WI38 (cell line): Measurements from ENCODE around the gene PCYT1A.
"Not testable (repeated sequence)": the region's sequence is repeated elsewhere in the genome, so short reads cannot be mapped to it uniquely, and the experiment has no call there.

Experiments
- H3K4me3 ChIP-seq: 2 replicates; pipeline ENCODE4 v1.5.1; 2011; ENCODE audit warnings: low read depth, mild to moderate bottlenecking, control low read depth, low read length
- CTCF ChIP-seq: IDR thresholded peaks from 2 replicates; pipeline ENCODE4 v1.5.1; 2012; ENCODE audit warnings: low read depth, mild to moderate bottlenecking, control low read depth, low read length

The PCYT1A gene

GRCh38 chr3:196246612-196247308 is 40.8 kb downstream of the PCYT1A start:
- no peak overlapping the region for H3K4me3 ChIP-seq
- TF ChIP-seq CTCF, result no peak

GRCh38 chr3:196244166-196244565 is 43.4 kb downstream of the PCYT1A start:
- not testable (repeated sequence) for H3K4me3 ChIP-seq

GRCh38 chr3:196241704-196242103 is 45.8 kb downstream of the PCYT1A start:
- H3K4me3 ChIP-seq, result no peak overlapping the region
- no peak for TF ChIP-seq CTCF

GRCh38 chr3:196240424-196240823 is 47.1 kb downstream of the PCYT1A start:
- TF ChIP-seq CTCF, result no peak
- no peak overlapping the region for H3K4me3 ChIP-seq

GRCh38 chr3:196238612-196239560 is 48.6 kb downstream of the PCYT1A start:
- TF ChIP-seq CTCF, result no peak
- no peak overlapping the region for H3K4me3 ChIP-seq

GRCh38 chr3:196237203-196237602 is 50.3 kb downstream of the PCYT1A start:
- H3K4me3 ChIP-seq, result no peak overlapping the region
- no peak for TF ChIP-seq CTCF

GRCh38 chr3:196236223-196236622 is 51.3 kb downstream of the PCYT1A start:
- no peak for TF ChIP-seq CTCF
- H3K4me3 ChIP-seq, result no peak overlapping the region
